PC-3 (cell line): ENCODE data around the gene MYL12B.

Source experiments
- CTCF ChIP-seq: fragments of 300-600 bp; sonication (generic); conservative IDR thresholded peaks from 2 replicates; pipeline ENCODE4 v1.5.1; 2017; ENCODE audit warnings: antibody characterized with exemption, low read depth, mild to moderate bottlenecking, low read length
- EZH2phosphoT487 ChIP-seq: fragments of 300-600 bp; sonication (generic); IDR thresholded peaks from 2 replicates; pipeline ENCODE4 v1.6.1; 2018; ENCODE audit warnings: mild to moderate bottlenecking, antibody characterized with exemption, low read length, borderline replicate concordance

- TF ChIP-seq CTCF = no peak
- no peak for TF ChIP-seq EZH2phosphoT487
Observed at GRCh38 chr18:3283253-3283863, 21.4 kb downstream of the MYL12B start.
